ENCODE measurements around the gene ANKRD63.
A peak's percentile ranks its signal among the peaks of the same experiment; 100 is the strongest.

GRCh38 chr15:40332113-40332781 lies 49.4 kb upstream of the ANKRD63 start:
- TF ChIP-seq CTCF (IDR thresholded peaks at IDR 0.05 in 8 of 11, conservative IDR thresholded peaks at IDR 0.05 in 3 of 11), result no peak
- peak in 2 of 3 donors; percentile 39 to 53 for TF ChIP-seq POLR2AphosphoS5 (IDR thresholded peaks at IDR 0.05)
- no peak for TF ChIP-seq POLR2A (IDR thresholded peaks at IDR 0.05)
